ENCODE results near the gene TRIM7. TPM values are rescaled to one million over a fixed set of nuclear protein-coding genes. Genes with fewer than 3 reads are reported as not detected.

Gene TRIM7
- total RNA-seq, 1 experiment from 2014 or later = 30.2 TPM

DNA sequence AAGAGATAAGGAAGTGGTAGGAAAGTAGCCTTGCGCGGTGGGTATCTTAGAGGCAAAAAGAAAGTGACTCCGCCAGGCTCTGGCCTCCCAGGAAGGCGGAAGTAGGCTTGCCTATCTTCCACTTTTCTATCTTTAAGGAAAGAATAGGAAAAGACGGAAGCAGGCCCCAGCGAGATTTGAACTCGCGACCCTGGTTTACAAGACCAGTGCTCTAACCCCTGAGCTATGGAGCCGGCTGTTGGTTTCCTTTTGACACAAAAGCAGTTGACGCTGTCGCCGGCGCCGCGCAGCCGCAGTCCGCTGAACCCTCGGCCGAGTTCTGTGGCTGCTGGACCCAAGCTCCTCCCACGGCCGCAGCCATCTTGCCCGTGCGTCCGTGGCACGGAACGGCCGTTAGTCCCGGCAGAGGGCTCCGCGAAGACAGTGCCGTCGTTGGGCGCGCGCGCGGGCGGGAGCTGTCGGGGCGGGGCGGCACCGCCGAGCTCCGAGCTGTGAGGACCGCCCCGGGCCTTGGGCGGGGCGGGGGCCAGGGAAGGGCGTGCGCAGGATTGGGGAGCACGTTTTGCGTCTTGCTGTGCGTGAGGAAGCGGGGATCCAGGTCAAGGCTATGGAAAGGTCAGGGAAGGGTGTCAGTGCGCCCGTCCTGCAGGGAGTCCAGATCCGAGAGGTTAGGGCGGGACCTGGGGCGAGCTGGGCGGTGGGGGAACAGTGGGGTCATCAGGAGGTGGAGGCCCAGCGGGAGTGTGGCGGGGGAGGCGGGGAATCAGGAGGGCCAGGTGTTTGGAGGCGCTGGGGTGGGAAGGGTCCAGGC lies 13.3 kb downstream of the TRIM7 start:
- Histone ChIP-seq H3K27me3 (ENCODE audit: insufficient read depth, low read length) (no peaks in the 10 kb centered on the region), H4K20me1 (ENCODE audit: insufficient read depth) (no peaks in the 10 kb centered on the region), H3K4me1 (ENCODE audit: control insufficient read depth in 1 of 2, insufficient read depth in 2 of 2, low read length in 2 of 2) (peaks cover 18 to 49% of the 10 kb centered on the region in 2 experiments), H2AFZ (ENCODE audit: low read depth, low read length, poor library complexity, severe bottlenecking) (no peak overlapping the region), H3K27ac (ENCODE audit: low read depth, low read length) (peak overlapping the region; percentile 76), H3K79me2 (ENCODE audit: insufficient read depth, low read length) (0 out of 2 replicates have a peak, but pooled peaks cover 6% of the 10 kb centered on the region), H3K36me3 (ENCODE audit: control insufficient read depth in 1 of 2, insufficient read depth in 2 of 2, low read length in 2 of 2) (no peaks in the 10 kb centered on the region), H3K9me3 (ENCODE audit: control insufficient read depth in 1 of 2, insufficient read depth in 1 of 2, low read depth in 1 of 2, low read length in 2 of 2) (no peaks in the 10 kb centered on the region), H3K4me2 (ENCODE audit: low read length) (peak overlapping the region; percentile 96), H3K9me2 (ENCODE audit: insufficient read depth) (no peaks in the 10 kb centered on the region), H3K4me3 (replicated peaks in 1 of 2; ENCODE audit: low read depth in 1 of 2, low read length in 2 of 2) (peak overlapping the region; percentile 74 to 92), H3K9ac (ENCODE audit: low read length) (peak overlapping the region; percentile 92)
- ChIA-PET RAD21 (ENCODE audit: low non-redundant PET in 1 of 2, low total read pairs in 2 of 2, uncharacterized antibody in 2 of 2, unreplicated experiment in 2 of 2) (interaction anchor here (0.6 to 0.7 kb wide), 2 partner anchors 15 to 16 kb away, joined by 3 to 7 read pairs; no protein-coding TSS in a partner anchor), POLR2A (interaction anchor here (0.6 to 2.4 kb wide), 8 partner anchors 11 to 52 kb away, joined by 3 to 41 read pairs (median 4); partner anchors contain the start of genes RACK1, TRIM41 and TRIM7), CTCF (interaction anchor here (0.6 to 1.1 kb wide), 4 partner anchors 13 to 53 kb away, joined by 3 to 6 read pairs (median 4); no protein-coding TSS in a partner anchor)
- no peak for TF ChIP-seq REST (IDR thresholded peaks at IDR 0.05; ENCODE audit: low read depth)
- peak; percentile 12 for TF ChIP-seq TCF7L2 (IDR thresholded peaks at IDR 0.05; ENCODE audit: borderline replicate concordance, extremely low read depth, insufficient read depth, insufficient read length)
- TF ChIP-seq POLR2AphosphoS5 (IDR thresholded peaks at IDR 0.05; ENCODE audit: low read depth, low read length) = peak; percentile 89
- peak; percentile 25 for TF ChIP-seq ZBTB33 (IDR thresholded peaks at IDR 0.05; ENCODE audit: extremely low read depth, insufficient replicate concordance, low read length)
- TF ChIP-seq YY1 (IDR thresholded peaks at IDR 0.05; ENCODE audit: extremely low read depth, insufficient replicate concordance, low read depth, low read length) = peak; percentile 95
- no peak for TF ChIP-seq JUND (IDR thresholded peaks at IDR 0.05)
- peak; percentile 89 for DNase-seq (ENCODE audit: low read depth, low spot score)
- intact Hi-C loops (cut with micrococcal nuclease) = loop anchor here (1.0 kb wide), 1 partner anchor 14 kb away; the partner anchor contains the start of gene TRIM7
- no TSS peak for BruUV-seq (replicated peaks)
- ATAC-seq = peak; percentile 68

Data from HCT116 (cell line).